SU-DHL-6 (cell line): ENCODE data around the gene GGT6.

ENCODE experiments used
- CTCF ChIP-seq: fragments of 200-600 bp; sonication (generic); IDR thresholded peaks from one replicate; pipeline ENCODE4 v1.5.1; 2017; ENCODE audit warnings: antibody characterized with exemption, mild to moderate bottlenecking, low read length, moderate library complexity; ENCODE audit not compliant: insufficient read depth, poor library complexity, severe bottlenecking
- EZH2phosphoT487 ChIP-seq: fragments of 200-600 bp; sonication (generic), shearing (Covaris generic); conservative IDR thresholded peaks from 2 replicates; pipeline ENCODE4 v1.6.1; 2018; ENCODE audit warnings: mild to moderate bottlenecking, antibody characterized with exemption, low read length, moderate library complexity, mixed read lengths

- no peak for TF ChIP-seq CTCF
- TF ChIP-seq EZH2phosphoT487 = no peak
Measured at GRCh38 chr17:4554997-4555799, 5.2 kb downstream of the GGT6 start, which contains the start of gene MYBBP1A.
